ENCODE measurements around the gene PLEKHA3.

DNA sequence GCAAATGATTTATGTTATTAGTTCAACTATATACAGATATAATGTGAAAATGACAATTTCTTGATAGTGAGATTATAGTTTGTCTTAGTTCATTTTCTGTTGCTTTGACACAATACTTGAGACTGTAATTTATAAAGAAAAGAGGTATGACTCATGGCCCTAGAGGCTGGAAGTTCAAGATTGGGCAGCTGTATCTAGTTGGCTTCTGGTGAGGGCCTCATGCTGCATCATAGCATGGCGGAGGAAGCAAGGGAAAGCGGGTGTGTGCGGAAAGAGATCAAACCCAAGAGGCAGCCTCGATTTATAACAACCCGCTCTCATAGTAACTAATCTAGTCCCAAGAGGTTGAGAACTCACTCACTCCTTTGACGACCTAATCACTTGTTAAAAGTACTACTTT lies 11.4 kb downstream of the PLEKHA3 start:
- TF ChIP-seq, protein P1, sequence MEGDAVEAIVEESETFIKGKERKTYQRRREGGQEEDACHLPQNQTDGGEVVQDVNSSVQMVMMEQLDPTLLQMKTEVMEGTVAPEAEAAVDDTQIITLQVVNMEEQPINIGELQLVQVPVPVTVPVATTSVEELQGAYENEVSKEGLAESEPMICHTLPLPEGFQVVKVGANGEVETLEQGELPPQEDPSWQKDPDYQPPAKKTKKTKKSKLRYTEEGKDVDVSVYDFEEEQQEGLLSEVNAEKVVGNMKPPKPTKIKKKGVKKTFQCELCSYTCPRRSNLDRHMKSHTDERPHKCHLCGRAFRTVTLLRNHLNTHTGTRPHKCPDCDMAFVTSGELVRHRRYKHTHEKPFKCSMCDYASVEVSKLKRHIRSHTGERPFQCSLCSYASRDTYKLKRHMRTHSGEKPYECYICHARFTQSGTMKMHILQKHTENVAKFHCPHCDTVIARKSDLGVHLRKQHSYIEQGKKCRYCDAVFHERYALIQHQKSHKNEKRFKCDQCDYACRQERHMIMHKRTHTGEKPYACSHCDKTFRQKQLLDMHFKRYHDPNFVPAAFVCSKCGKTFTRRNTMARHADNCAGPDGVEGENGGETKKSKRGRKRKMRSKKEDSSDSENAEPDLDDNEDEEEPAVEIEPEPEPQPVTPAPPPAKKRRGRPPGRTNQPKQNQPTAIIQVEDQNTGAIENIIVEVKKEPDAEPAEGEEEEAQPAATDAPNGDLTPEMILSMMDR (IDR thresholded peaks at IDR 0.05), result no peak
- TF ChIP-seq POLR2A (IDR thresholded peaks at IDR 0.05), result no peak
